Measurements from ENCODE around the gene ATP2B3. TPM values are rescaled to one million over a fixed set of nuclear protein-coding genes. Genes with fewer than 3 reads are reported as not detected.

Gene ATP2B3
- total RNA-seq, 1 experiment from 2014 or later, result 0.35 TPM

GRCh38 chrX:153631907-153632594 lies 114.6 kb downstream of the ATP2B3 start:
- Histone ChIP-seq H3K4ac (ENCODE audit: low read depth, low read length) (no peak overlapping the region), H3T11ph (ENCODE audit: low read length) (no peak overlapping the region), H2AFZ (ENCODE audit: low read length) (no peak overlapping the region), H3K23ac (ENCODE audit: insufficient read length, low read depth, low read length) (no peak overlapping the region), H3K4me2 (ENCODE audit: insufficient read depth, insufficient read length, low read length) (no peak overlapping the region), H3K27me3 (ENCODE audit: insufficient read depth, low read length) (no peaks in the 10 kb centered on the region), H3K79me1 (ENCODE audit: insufficient read depth, low read depth, low read length, poor library complexity, severe bottlenecking) (no peaks in the 10 kb centered on the region), H4K91ac (ENCODE audit: insufficient read length, low read depth, low read length) (no peak overlapping the region), H2BK20ac (ENCODE audit: low read depth, low read length, poor library complexity, severe bottlenecking) (no peak overlapping the region), H2BK15ac (ENCODE audit: low read depth, low read length) (no peak overlapping the region), H2BK120ac (ENCODE audit: low read depth, low read length, poor library complexity, severe bottlenecking) (no peak overlapping the region), H2AK5ac (ENCODE audit: insufficient read length, low read length) (no peak overlapping the region), H4K20me1 (ENCODE audit: control insufficient read depth, insufficient read depth, insufficient read length) (no peaks in the 10 kb centered on the region), H3K18ac (ENCODE audit: insufficient read length, low read depth, low read length) (no peak overlapping the region), H3K23me2 (ENCODE audit: insufficient read length, low read depth, low read length, poor library complexity, severe bottlenecking) (no peaks in the 10 kb centered on the region), H4K8ac (replicated peaks; ENCODE audit: insufficient read length, low read depth, low read length) (no peak overlapping the region), H2BK12ac (ENCODE audit: insufficient read length, low read depth, low read length) (no peak overlapping the region), H3K79me2 (ENCODE audit: insufficient read depth, low read length) (no peaks in the 10 kb centered on the region), H3K14ac (ENCODE audit: insufficient read depth, low read length) (no peak overlapping the region), H3K4me1 (ENCODE audit: insufficient read depth, low read length) (no peaks in the 10 kb centered on the region), H3K56ac (ENCODE audit: insufficient read length, low read depth, low read length) (no peak overlapping the region), H3K9me3 (ENCODE audit: control insufficient read depth, low read depth, low read length) (peaks cover 20% of the 10 kb centered on the region), H3K9ac (ENCODE audit: extremely low read depth, insufficient read length, low read length) (no peak overlapping the region), H4K5ac (ENCODE audit: insufficient read length, low read depth, low read length) (no peak overlapping the region), H2BK5ac (ENCODE audit: insufficient read length, low read length) (no peak overlapping the region), H3K27ac (ENCODE audit: insufficient read length, low read depth, low read length) (no peak overlapping the region)
- no peak overlapping the region for H3K27ac Mint-ChIP-seq
- TF ChIP-seq, protein P1, sequence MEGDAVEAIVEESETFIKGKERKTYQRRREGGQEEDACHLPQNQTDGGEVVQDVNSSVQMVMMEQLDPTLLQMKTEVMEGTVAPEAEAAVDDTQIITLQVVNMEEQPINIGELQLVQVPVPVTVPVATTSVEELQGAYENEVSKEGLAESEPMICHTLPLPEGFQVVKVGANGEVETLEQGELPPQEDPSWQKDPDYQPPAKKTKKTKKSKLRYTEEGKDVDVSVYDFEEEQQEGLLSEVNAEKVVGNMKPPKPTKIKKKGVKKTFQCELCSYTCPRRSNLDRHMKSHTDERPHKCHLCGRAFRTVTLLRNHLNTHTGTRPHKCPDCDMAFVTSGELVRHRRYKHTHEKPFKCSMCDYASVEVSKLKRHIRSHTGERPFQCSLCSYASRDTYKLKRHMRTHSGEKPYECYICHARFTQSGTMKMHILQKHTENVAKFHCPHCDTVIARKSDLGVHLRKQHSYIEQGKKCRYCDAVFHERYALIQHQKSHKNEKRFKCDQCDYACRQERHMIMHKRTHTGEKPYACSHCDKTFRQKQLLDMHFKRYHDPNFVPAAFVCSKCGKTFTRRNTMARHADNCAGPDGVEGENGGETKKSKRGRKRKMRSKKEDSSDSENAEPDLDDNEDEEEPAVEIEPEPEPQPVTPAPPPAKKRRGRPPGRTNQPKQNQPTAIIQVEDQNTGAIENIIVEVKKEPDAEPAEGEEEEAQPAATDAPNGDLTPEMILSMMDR (conservative IDR thresholded peaks at IDR 0.05), result no peak
- H3K4me3 Mint-ChIP-seq, result no peak overlapping the region
- no peaks in the 10 kb centered on the region for H3K4me1 Mint-ChIP-seq
- peaks cover 22% of the 10 kb centered on the region for H3K27me3 Mint-ChIP-seq (ENCODE audit: low read depth)
- H3K36me3 Mint-ChIP-seq (ENCODE audit: insufficient read depth in 1 of 3, low read depth in 3 of 3), result peaks cover 0 to 11% (median 0%) of the 10 kb centered on the region in 3 experiments; a peak in 3 of 7 replicates
- peaks cover 66 to 84% of the 10 kb centered on the region in 2 experiments for H3K9me3 Mint-ChIP-seq
- peak; percentile 18 for DNase-seq
- whole genome bisulfite sequencing (ENCODE audit: extremely low coverage, insufficient read length, low lambda C conversion rate), result no CpG with 5 or more reads among the region's 19 CpGs

Other genes with a start within 250 kb of the ATP2B3 start
- not detected in 2 replicates for gene PNMA6F, start 195.9 kb upstream of the ATP2B3 start, total RNA-seq (2021)
- gene ZNF275, start 183.5 kb upstream of the ATP2B3 start, total RNA-seq (2021), result 11.8 and 12.1 TPM in 2 replicates
- not detected in 2 replicates for gene PNMA6E, start 116.3 kb upstream of the ATP2B3 start, total RNA-seq (2021)
- 0.66 and 0.68 TPM in 2 replicates for gene ZFP92, start 106.2 kb upstream of the ATP2B3 start, total RNA-seq (2021)
- gene TREX2, start 71.6 kb upstream of the ATP2B3 start, total RNA-seq (2021), result 1.1 and 1.3 TPM in 2 replicates
- 43.1 and 45.3 TPM in 2 replicates for gene HAUS7, start 47.1 kb upstream of the ATP2B3 start, total RNA-seq (2021)
- 1.2 and 1.5 TPM in 2 replicates for gene BGN, start 22.7 kb upstream of the ATP2B3 start, total RNA-seq (2021)
- gene CCNQ, start 81.5 kb downstream of the ATP2B3 start, total RNA-seq (2021), result 16.1 and 18.4 TPM in 2 replicates
- gene DUSP9, start 129.6 kb downstream of the ATP2B3 start, total RNA-seq (2021), result 2.3 and 2.4 TPM in 2 replicates
- 26.2 and 26.8 TPM in 2 replicates for gene PNCK, start 156.2 kb downstream of the ATP2B3 start, total RNA-seq (2021)
- gene SLC6A8, start 170.3 kb downstream of the ATP2B3 start, total RNA-seq (2021), result 229 and 231 TPM in 2 replicates
- 138 and 140 TPM in 2 replicates for gene BCAP31, start 206.7 kb downstream of the ATP2B3 start, total RNA-seq (2021)
- gene ABCD1, start 207.2 kb downstream of the ATP2B3 start, total RNA-seq (2021), result 10.2 and 11.1 TPM in 2 replicates
- gene PLXNB3, start 246.6 kb downstream of the ATP2B3 start, total RNA-seq (2021), result 1.8 and 1.9 TPM in 2 replicates

Data from H9 (cell line).